VCaP (cell line): ENCODE measurements around the gene MB21D2.

Experiments
- H3K27ac ChIP-seq: fragments of 450-650 bp; 2 replicates; pipeline ENCODE4 v1.5.1; 2017
- TF ChIP-seq, protein P1 (sequence below): fragments of 450-650 bp; conservative IDR thresholded peaks from 2 replicates; pipeline ENCODE4 v1.5.1; 2017; ENCODE audit warnings: mild to moderate bottlenecking, moderate library complexity

Gene MB21D2

DNA sequence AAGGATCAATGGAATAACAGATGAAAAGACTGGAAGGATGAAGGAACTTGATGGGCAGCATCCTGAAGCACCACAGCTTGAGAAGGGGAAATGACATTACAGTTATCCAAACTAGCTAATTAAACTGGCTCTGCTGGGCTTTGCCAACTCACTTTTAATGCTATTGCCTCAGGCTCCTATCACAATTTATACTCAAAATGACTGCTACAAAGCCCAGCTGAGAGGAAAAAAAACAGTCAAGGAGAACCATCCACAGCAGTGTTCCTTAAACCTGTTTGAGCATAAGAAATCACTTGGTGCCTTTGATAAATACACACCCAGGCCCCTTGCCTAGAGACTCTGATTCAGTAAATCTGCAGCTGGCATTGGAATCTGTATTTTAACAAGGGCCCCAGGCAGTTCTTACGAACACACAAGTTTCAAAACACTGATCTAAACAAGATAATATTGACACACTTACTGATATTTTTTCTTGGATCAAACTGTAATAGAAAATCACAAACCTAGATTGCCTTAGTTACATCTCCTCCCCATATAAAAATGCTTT is 85.8 kb downstream of the MB21D2 start:
- TF ChIP-seq, protein P1, sequence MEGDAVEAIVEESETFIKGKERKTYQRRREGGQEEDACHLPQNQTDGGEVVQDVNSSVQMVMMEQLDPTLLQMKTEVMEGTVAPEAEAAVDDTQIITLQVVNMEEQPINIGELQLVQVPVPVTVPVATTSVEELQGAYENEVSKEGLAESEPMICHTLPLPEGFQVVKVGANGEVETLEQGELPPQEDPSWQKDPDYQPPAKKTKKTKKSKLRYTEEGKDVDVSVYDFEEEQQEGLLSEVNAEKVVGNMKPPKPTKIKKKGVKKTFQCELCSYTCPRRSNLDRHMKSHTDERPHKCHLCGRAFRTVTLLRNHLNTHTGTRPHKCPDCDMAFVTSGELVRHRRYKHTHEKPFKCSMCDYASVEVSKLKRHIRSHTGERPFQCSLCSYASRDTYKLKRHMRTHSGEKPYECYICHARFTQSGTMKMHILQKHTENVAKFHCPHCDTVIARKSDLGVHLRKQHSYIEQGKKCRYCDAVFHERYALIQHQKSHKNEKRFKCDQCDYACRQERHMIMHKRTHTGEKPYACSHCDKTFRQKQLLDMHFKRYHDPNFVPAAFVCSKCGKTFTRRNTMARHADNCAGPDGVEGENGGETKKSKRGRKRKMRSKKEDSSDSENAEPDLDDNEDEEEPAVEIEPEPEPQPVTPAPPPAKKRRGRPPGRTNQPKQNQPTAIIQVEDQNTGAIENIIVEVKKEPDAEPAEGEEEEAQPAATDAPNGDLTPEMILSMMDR, result no peak
- H3K27ac ChIP-seq, result no peak overlapping the region

DNA sequence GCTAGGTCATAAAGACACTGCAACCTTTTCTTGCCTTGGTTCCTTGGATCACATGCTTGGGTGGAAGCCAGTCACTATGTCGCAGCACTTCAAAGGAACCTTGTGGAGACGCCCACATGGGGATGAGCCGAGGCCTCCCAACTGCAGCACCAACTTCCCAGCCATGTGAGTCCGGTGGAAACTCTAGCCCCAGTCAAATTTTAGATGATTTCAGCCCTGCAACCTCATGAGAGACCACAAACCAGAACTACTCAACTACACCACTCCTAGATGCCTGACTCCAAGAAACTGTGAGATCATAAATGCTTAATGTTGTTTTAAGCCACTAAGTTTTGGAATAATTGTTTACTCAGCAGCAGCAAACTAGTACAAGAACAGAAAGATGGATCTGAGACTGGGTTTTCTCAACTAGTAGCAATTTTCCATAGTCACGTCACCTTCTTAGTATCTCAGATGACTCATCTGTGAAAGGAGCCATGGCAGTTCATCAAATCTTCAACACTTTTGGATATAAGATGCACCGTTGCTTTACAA is 86.5 kb downstream of the MB21D2 start:
- TF ChIP-seq, protein P1, result no peak
- H3K27ac ChIP-seq, result no peak overlapping the region

DNA sequence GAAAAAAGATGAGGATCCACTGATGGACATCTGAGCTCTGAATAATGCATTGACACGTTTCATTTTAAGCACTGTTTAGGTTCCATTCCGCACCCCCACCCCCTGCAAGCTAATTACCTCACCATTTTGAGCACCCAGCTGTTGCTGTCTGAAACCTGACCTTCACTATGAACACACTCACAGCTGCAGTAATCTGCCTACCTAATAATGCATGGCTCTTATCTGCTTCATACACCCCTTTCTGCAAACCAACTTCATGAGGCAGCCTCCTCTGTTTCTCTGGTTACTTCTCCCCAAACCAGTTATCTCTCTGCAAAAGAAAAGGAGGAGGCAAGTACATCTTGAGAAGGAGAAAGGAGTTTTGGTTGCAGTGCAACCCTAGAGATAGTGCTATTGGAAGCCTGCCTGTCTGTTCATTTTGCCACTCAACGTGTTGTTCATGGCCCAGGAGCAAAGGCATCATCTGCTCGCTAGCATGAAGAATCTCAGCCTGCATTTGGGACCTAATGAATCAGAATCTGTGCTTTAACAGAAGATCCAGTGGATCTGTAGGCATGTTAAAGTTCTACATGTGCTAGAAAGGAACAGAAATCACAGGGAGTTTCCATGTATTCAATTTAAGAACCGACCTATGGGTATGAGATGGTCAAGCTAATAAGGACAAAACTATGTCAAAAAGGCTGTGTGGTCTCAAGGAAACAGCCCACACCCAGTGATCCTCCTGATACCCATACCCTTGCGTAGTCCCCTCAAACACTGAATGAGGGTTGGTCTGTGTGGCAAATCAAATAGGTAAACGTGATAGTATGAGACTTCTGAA is 87.2 kb downstream of the MB21D2 start:
- TF ChIP-seq, protein P1, result no peak
- H3K27ac ChIP-seq, result no peak overlapping the region

DNA sequence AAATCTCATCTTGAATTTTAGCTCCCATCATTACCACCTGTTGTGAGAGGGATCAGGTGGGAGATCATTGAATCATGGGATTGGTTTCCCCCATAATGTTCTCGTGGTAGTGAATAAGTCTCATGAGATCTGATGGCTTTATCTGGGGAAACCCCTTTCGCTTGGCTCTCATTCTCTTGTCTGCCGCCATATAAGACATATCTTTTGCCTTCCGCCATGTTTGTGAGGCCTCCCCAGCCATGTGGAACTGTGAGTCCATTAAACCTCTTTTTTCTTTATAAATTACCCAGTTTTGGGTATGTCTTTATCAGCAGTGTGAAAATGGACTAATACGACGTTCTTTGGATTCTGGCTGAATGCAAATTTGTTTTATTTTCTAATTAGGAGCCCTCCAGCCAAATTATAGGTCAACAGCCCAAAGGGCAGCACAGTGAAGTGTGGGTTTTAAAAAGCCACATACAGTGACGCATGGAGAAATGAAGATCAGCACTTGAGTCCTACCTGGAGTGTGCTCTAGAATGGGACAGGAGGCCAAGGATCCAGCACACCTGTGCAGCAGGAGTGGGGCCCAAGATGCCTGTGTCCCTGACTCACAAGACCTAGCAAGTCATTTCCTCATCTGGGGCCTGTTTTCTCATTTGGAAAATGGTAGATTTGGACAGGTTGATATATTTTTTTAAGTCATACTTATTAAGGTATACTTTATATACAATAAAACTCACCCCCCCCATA is 89.6 kb downstream of the MB21D2 start:
- no peak overlapping the region for H3K27ac ChIP-seq
- TF ChIP-seq, protein P1, result no peak

DNA sequence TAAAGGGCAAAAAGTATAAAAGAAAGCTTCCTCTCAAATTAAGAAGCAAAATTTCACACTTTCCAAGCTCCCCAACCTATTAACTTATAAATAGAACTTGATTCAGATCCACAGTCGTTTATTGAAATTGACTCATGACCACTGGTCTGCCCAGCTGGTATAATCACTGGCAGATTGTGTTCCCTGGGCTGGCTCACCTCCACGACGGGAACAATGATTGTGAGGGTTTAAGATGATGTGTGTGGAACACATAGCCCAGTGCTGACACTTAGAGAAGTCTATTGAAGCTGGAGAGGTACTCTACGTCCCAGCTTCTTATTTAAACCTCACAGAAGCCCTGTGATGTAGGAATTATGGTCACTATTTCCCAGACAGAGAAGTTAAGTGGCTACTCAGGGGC is 90.4 kb downstream of the MB21D2 start:
- no peak overlapping the region for H3K27ac ChIP-seq
- TF ChIP-seq, protein P1, result no peak

DNA sequence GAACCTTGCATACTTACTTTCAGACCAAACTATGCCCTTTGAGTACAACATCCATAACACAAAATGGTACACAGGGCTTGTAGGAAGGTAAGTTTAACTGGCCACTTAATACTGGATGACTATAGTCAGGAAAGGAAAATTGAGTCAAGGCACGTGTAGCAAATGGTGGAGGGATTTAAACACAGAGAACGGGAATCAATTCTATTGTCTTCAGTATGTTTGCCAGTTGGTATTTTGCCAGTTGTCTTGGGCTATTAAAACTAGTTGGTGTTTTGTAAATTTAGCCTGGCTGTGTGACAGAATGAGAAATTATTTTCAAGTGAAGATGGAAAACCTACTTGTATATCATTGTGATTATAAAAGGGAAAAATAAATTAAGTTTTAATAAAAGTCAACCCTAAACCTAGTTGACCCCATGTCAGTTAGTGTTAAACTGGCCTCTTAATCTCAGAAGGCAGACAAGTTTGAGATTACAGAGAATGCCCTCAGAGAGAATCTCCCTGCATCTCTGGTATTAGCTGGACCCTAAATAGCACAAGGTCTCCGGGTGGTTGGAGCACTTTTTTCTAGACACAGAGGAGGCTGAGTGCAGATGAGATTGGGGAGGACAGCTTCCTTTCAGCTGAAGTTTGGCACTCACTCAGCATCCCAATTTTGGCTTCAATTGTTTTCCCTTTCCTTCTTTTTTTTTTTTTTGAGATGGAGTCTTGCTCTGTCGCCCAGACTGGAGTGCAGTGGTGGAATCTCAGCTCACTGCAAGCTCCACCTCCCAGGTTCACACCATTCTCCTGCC is 91.2 kb downstream of the MB21D2 start:
- no peak overlapping the region for H3K27ac ChIP-seq
- TF ChIP-seq, protein P1, result no peak
